ENCODE measurements around the gene PARD3.

The PARD3 gene

GRCh38 chr10:34187201-34187600 lies 627.9 kb downstream of the PARD3 start:
- no peak for DNase-seq (ENCODE audit: low read depth in 2 of 2)

DNA sequence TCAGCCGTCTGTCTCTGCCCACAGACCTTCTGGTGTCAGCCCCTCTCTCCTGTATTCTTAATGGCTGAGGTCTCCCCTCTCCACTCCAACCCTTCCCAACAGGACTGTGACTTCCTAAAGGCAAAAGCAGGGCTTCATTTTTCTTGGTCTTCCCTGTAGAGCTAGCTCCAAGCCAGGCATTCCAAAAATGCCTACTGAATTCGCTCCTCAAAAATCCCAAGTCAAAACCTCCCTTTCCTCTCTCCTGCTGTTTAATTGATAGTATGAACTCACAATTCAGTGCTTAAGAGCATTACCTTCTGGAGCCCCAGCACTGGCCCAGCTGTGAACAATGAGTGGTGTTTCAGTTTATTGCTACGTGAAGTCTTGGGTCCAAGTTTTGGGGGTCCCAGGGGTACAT lies 628.4 kb downstream of the PARD3 start:
- no peak for DNase-seq (ENCODE audit: low read depth in 2 of 2)

GRCh38 chr10:34185998-34186397 lies 629.1 kb downstream of the PARD3 start:
- no peak for DNase-seq (ENCODE audit: low read depth in 2 of 2)

DNA sequence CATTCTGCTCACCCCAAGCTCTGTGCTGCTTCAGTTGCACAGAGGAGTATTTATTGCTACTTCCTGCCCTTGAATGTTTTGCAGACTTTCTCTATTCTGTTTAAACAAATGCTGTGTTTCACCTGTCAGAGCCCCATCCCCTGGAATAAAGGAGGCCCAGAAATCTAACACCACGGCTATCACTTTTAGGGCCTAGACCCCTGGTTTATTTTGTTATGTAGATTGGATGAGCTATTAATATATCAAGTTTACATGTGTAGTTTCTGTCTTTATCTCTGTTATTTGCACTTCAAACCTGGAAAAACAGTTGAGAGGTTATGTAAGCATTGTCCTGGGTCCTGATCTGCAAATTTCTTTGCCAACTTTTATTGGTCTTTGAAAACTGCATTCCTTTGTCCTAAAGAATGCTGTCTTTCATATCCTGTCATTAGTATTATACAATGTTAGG lies 630.1 kb downstream of the PARD3 start:
- no peak for DNase-seq (ENCODE audit: low read depth in 2 of 2)

GRCh38 chr10:34184397-34184796 lies 630.7 kb downstream of the PARD3 start:
- no peak for DNase-seq (ENCODE audit: low read depth in 2 of 2)

DNA sequence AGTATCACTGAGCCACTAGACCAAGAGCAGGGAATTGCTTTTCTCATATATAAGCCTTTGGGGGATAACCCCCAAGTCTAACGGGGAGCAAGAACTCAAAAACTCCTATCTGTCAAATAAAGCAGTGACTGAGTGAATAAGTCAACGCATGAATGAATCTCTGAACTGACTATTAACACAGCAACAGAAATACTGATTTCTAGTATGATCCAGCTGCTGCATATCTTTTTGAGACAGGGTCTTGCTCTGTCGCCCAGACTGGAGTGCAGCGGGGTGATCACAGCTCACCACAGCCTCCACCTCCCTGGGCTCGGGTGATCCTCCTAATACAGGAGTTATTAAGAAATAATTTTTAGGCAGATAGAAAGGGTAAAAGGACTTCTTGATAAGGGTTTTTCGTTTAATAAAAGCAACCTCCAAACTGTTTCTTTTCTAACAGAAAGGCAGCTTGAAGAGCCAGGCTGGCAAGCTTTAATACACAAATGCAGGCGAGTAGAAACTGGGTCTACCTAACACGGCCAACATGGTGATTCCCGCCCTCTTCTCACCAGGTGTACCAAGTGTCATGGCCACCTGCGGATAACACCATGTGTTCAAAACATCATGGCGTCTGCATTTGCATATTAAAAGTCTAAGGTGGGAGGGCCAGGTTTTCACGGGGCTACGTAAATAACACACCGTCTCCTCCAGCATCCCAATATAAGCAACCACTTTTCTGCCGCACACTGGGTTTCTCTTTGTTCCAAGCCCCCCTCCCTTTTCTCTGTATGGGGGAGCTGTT lies 631.9 kb downstream of the PARD3 start:
- DNase-seq (ENCODE audit: low read depth in 2 of 2): no peak

DNA sequence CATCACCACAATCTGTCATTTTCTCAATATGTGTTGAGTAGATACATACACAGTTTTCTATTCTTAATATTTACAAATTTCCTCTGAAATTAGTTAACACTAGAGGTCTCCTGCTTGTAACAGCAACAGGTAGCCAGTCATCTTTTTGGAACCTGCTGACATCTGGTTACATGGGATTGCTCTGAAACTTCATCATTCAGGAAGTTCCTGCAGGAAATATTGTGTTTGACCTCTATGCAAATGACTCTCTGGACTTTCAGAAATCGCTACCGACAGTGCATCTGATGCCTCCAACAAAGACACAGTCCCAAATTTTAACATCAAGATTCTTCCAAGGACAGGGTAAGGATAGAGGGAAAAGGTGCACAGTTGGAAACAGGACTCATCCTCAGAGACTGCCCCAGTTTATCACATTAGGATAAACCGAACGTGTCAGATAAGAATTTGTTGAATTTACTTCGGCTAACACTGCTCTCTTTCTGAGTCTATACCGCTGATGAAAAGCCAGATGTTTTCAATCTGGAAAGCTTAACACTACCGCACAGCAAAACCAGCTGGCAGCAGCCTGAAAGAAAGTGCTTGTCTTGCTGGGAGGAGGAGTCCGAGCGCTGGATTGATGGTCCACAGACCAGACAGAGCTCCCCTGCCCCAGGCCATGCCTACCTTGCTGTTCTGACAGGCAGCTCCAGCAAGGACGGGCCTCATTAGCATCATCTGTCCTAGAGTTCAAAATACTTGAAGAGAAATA lies 633.4 kb downstream of the PARD3 start:
- no peak for DNase-seq (ENCODE audit: low read depth in 2 of 2)

GRCh38 chr10:34180749-34181148 lies 634.3 kb downstream of the PARD3 start:
- no peak for DNase-seq (ENCODE audit: low read depth in 2 of 2)

DNA sequence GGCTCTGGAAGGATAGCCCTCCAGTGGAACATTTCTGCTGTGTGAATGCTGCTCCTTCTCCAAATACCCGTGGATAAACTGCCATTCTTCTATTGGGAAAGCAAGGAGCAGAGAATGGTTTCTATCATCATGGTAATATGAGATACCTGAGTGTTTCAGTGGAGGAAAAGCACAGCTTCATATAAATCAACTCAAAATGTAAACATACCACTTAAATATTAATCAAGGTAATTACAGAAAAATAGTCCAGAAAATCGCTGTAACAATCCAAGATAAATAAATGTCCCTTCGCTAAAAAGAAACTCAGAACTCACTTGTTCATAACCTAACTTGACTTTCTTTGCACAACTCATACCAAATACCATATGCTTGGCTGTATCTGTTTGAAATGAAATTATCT lies 635.8 kb downstream of the PARD3 start:
- no peak for DNase-seq (ENCODE audit: low read depth in 2 of 2)

- no peak for DNase-seq (ENCODE audit: low read depth in 2 of 2)
These were observed 636.3 kb downstream of the PARD3 start for GRCh38 chr10:34178756-34179155.

GRCh38 chr10:34178196-34178595 lies 636.9 kb downstream of the PARD3 start:
- no peak for DNase-seq (ENCODE audit: low read depth in 2 of 2)

DNA sequence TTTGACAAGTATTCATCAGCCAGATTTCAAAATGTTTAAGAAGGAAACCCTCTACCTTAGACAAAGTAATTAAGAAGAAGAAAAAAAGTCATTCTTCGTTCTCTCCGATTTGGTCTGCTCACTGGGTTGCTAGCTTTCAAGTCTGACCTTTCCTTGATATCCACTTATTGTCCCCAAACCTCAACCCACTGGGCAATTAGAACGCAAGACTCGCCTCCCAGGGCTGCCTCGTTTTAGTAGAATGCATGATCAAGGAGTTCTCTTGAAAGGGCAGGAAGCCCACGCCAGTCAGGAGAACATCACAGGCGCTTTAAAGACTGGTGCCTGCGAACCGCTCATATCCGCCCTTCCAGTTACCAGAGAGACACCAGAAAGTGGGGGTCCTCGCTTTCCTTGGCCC lies 637.7 kb downstream of the PARD3 start:
- no peak for DNase-seq (ENCODE audit: low read depth in 2 of 2)

DNA sequence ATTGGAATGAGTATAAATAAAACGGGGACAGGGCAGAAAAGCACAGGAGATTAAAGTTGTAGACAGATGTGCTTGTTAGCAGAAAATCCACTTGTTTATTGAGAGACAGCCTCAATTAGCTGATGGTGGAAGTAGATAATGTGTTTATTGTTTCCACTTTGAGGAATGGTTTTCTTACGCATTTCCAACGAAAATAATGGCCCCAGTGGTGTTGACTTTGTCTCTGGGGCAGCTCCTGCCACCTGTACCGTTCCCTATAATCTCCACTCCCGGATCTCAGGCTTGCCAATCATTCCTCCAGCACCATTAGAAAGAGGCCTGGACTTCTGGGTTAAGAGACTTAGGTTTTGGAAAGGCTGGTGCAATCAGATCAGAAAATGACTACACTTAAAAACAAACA lies 638.7 kb downstream of the PARD3 start:
- no peak for DNase-seq (ENCODE audit: low read depth in 2 of 2)

- DNase-seq (ENCODE audit: low read depth in 2 of 2): no peak
These were observed 640.0 kb downstream of the PARD3 start for GRCh38 chr10:34175121-34175520.

DNA sequence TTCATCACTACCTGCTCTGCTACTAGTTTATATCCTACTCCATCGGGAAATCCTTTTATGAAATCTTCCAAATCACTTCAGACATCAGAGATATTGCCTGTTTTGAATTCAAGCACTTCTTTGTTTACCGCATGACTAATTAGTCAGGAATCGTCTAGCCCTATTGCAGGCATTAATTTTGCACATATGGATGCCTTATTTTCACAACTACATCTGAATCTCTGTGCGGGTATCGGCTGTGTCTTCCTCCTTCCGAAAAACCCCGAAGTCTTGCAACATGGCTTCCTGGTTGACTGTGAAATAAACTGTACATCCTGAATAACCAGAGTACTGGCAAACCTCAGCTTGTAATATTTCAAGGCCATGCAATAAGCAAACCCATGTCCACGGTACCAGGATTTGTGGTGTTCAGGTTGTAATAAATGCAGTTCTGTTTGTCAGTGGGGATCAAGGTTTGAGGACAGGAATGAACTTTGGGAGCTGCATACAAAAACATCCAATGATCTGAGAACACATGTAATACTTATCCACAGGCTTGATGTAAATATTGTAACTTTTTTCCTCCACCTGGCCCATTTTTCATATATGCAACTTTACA lies 642.1 kb downstream of the PARD3 start:
- DNase-seq (ENCODE audit: low read depth in 2 of 2): no peak

- DNase-seq (ENCODE audit: low read depth in 2 of 2): no peak
These were observed 643.1 kb downstream of the PARD3 start for GRCh38 chr10:34171957-34172527.

DNA sequence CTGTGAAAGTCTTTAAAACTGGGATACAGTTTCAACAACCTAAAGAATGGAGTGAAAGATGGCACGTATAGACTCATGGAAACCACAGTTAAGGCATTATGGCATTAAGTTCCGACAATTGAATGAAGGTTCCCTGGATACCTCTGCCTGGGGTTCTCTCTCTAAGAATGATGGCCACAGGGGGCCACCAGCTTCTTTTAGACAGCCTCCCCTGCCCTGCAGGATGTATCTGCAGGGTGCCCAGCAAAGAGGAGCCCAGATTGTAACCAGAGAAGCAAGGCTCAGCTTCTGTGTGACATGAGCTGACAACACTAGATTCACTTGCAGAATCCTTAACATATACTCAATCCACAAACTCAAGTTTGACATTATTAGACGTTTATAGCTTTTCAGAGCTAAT lies 645.4 kb downstream of the PARD3 start:
- DNase-seq (ENCODE audit: low read depth in 2 of 2): no peak

GRCh38 chr10:34169131-34169530 lies 646.0 kb downstream of the PARD3 start:
- no peak for DNase-seq (ENCODE audit: low read depth in 2 of 2)

DNA sequence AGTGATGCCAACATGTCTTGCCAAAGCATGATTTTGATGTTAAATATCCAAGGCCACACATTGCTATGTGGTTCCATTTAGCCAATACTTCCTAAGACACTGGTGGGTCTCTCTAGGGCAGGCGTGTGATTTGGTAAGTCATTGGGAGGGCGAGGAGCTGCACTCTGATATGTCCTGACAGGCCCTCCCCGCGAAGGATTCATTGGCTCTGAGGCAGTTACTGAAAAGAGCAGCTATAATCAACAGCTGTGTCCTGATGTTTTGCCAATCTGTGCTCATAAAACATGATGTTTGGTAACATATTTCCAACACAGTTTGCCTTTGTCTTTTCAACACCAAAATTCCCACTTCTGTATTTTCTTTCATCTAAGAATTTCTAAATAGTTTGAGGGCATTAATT lies 646.7 kb downstream of the PARD3 start:
- no peak for DNase-seq (ENCODE audit: low read depth in 2 of 2)

GRCh38 chr10:34166823-34167222 lies 648.3 kb downstream of the PARD3 start:
- DNase-seq (ENCODE audit: low read depth in 2 of 2): no peak

DNA sequence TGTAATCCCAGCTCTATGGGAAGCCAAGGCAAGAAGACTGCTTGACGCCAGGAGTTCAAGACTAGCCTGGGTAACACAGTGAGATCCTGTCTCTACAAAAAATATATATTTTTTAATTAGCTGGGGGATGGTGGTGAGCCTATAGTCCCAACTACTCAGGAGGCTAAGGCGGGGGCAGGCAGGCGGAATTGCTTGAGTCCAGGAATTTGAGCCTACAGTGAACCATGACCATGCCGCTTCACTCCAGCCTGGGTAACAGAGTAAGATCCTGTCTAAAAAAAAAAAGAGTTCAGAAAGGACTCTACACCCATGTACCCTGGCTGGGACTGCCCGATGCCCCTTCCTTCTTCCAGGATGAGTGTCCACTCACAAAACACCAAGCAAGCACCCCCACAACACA lies 648.7 kb downstream of the PARD3 start:
- no peak for DNase-seq (ENCODE audit: low read depth in 2 of 2)

DNA sequence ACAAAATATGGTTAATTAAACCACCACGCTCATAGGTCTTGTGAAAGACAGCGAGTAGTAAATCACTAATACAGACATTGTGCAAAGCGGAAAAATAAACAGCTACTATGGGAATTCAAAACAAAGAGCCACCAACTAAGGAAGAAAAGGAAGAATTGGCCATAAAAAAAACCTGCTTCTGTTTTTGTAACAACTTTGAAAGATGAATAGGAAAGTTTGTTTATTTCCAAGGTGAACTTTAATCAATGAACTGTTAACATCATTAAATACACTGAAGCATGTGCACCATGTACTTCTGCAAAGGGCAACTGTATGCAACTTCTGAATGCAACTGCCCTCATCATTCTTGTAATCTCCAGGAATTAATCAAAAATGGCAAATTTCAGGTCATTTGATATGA lies 651.1 kb downstream of the PARD3 start:
- DNase-seq (ENCODE audit: low read depth in 2 of 2): no peak
